Neural cell (in vitro differentiated cells): ENCODE data around the gene GRAMD1C.

Experiments
- CTCF ChIP-seq: fragments of 450-650 bp; IDR thresholded peaks from 2 replicates; pipeline ENCODE4 v1.5.1; 2014; ENCODE audit warnings: antibody characterized with exemption, mild to moderate bottlenecking, moderate library complexity; ENCODE audit not compliant: poor library complexity, severe bottlenecking
- EP300 ChIP-seq: fragments of 450-650 bp; conservative IDR thresholded peaks from 2 replicates; pipeline ENCODE4 v1.6.1; 2014; ENCODE audit warnings: antibody characterized with exemption, mild to moderate bottlenecking, moderate library complexity; ENCODE audit not compliant: poor library complexity, severe bottlenecking
- EZH2 ChIP-seq: fragments of 200-600, 300-800 bp; shearing (Covaris generic), sonication (generic); IDR thresholded peaks from 2 replicates; pipeline ENCODE4 v1.6.1; 2014; ENCODE audit warnings: antibody characterized with exemption, low read length, borderline replicate concordance, mild to moderate bottlenecking; ENCODE audit not compliant: insufficient read depth, poor library complexity, severe bottlenecking
- MXI1 ChIP-seq: fragments of 450-650 bp; conservative IDR thresholded peaks from 2 replicates; pipeline ENCODE4 v1.6.1; 2014; ENCODE audit warnings: antibody characterized with exemption, mild to moderate bottlenecking; ENCODE audit not compliant: poor library complexity, severe bottlenecking
- POLR2AphosphoS5 ChIP-seq: IDR thresholded peaks from 2 replicates; pipeline ENCODE4 v1.6.1; 2012
- REST ChIP-seq: IDR thresholded peaks from 2 replicates; pipeline ENCODE4 v1.6.1; 2012; ENCODE audit warnings: borderline replicate concordance
- SMC3 ChIP-seq: fragments of 450-650 bp; conservative IDR thresholded peaks from 2 replicates; pipeline ENCODE4 v1.6.1; 2014; ENCODE audit warnings: antibody characterized with exemption, mild to moderate bottlenecking, moderate library complexity; ENCODE audit not compliant: poor library complexity
- TAF1 ChIP-seq: IDR thresholded peaks from 2 replicates; pipeline ENCODE4 v1.6.1; 2012; ENCODE audit warnings: low read depth

- no peak for TF ChIP-seq CTCF
- TF ChIP-seq POLR2AphosphoS5: no peak
- no peak for TF ChIP-seq SMC3
- no peak for TF ChIP-seq TAF1
- no peak for TF ChIP-seq EP300
- TF ChIP-seq EZH2: no peak
- TF ChIP-seq REST: no peak
- TF ChIP-seq MXI1: no peak
These were observed 33.3 kb upstream of the GRAMD1C start for GRCh38 chr3:113805249-113805648.
